Adrenal gland (tissue), 5 donors: ENCODE measurements around the gene TMEM74B.

Source experiments
- POLR2A ChIP-seq, 2 donors: fragments of 450-650 bp; IDR thresholded peaks; one replicate each; pipeline ENCODE4 v1.6.1; 2017; ENCODE audit warnings: antibody characterized with exemption in 2 of 2, mild to moderate bottlenecking in 2 of 2, moderate library complexity in 1 of 2
- TF ChIP-seq, protein P1 (sequence below), 6 experiments: fragments of 450-650 bp in 4 of 6; fragments of 200-600 bp in 2 of 6; sonication (generic) in 1 of 6; IDR thresholded peaks; 1 replicate in 5 of 6; 2 replicates in 1 of 6; pipeline versions ENCODE4 v1.5.1 to v1.8.0; 2016 to 2021; ENCODE audit warnings: antibody characterized with exemption in 6 of 6, mild to moderate bottlenecking in 2 of 6, moderate library complexity in 1 of 6
- donor health status: DM: no; HTN: no; CAD: no.

DNA sequence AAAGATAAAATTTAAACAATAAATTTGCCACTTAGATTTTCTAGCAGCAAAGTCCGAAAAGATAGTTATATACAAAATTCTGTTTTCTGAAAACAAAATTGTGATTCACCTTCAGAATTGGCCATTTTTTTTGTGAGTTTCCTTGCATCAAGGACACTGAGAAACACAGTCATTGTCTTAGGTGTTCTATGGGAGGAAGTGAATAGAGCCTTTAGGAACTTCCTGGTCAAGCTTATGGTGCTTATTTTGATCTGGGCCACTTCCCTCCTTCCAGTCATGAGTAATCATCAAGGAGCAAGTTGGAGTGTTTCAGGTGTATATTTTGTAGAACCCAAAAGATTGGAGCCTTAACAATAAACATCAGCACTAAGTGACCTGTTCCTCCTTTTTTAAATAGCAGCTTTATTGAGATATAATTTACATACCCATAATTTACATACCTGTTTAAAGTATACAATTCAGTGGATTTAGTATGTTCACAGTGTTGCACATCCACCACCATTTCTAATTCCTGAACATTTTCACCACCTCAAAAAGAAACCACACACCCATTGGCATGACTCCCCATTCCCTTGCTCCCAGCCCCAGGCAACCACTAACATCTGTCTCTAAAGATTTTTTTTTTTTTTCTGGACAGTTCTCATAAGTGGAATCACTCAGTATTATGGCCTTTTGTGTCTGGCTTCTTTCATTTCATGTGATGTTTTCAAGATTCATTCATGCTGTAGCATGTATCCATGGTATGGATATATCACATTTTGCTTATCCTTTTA lies 17.6 kb downstream of the TMEM74B start:
- TF ChIP-seq, protein P1, sequence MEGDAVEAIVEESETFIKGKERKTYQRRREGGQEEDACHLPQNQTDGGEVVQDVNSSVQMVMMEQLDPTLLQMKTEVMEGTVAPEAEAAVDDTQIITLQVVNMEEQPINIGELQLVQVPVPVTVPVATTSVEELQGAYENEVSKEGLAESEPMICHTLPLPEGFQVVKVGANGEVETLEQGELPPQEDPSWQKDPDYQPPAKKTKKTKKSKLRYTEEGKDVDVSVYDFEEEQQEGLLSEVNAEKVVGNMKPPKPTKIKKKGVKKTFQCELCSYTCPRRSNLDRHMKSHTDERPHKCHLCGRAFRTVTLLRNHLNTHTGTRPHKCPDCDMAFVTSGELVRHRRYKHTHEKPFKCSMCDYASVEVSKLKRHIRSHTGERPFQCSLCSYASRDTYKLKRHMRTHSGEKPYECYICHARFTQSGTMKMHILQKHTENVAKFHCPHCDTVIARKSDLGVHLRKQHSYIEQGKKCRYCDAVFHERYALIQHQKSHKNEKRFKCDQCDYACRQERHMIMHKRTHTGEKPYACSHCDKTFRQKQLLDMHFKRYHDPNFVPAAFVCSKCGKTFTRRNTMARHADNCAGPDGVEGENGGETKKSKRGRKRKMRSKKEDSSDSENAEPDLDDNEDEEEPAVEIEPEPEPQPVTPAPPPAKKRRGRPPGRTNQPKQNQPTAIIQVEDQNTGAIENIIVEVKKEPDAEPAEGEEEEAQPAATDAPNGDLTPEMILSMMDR (IDR thresholded peaks at IDR 0.05): no peak
- no peak for TF ChIP-seq POLR2A (IDR thresholded peaks at IDR 0.05)
